Measurements from ENCODE around the gene SPRED2.

GRCh38 chr2:65443509-65444186, 11.2 kb upstream of the SPRED2 start:
- TF ChIP-seq CTCF (IDR thresholded peaks at IDR 0.05; ENCODE audit: low read depth, low read length, missing input control) (no peak), MAX (IDR thresholded peaks at IDR 0.05) (no peak), HNF4G (IDR thresholded peaks at IDR 0.05) (no peak), RAD21 (IDR thresholded peaks at IDR 0.05) (no peak), NR2F2 (IDR thresholded peaks at IDR 0.05) (no peak), JUND (IDR thresholded peaks at IDR 0.05) (no peak), ZBTB33 (IDR thresholded peaks at IDR 0.05) (no peak), EGR1 (IDR thresholded peaks at IDR 0.05; ENCODE audit: low read depth in 2 of 2) (no peak), GABPA (IDR thresholded peaks at IDR 0.05 in 1 of 2, conservative IDR thresholded peaks at IDR 0.05 in 1 of 2) (no peak)
